ENCODE data around the gene THUMPD2.

DNA sequence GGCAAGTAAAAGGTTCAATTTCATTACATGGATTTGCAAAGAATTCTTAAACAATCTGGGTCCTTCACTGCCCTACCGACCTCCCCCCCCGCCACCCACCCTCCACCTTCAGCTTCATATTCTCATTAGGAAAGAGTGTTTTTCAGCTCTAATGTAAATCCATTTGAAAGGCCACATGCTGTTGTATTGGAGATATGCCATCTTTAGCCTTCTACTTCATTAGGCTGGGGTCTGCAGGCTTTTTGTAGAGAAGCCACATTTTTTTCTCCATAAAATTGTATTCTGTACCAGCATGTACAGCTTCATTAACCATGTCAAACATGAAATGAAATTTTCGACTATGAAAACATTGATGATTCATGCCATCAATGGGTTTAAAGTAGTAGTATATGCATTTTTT lies 42.8 kb upstream of the THUMPD2 start:
- TF ChIP-seq ZNF274 (IDR thresholded peaks at IDR 0.05; ENCODE audit: low read depth, low read length) (no peak), YY1 (IDR thresholded peaks at IDR 0.05; ENCODE audit: insufficient read depth, insufficient read length) (no peak)
